GM18505 (cell line): ENCODE results near the gene CTDSP2.

Experiments
- ATAC-seq: cut with Tn5 transposase; IDR thresholded peaks from one replicate; pipeline ENCODE4 v1.9.1; 2021; ENCODE audit not compliant: unreplicated experiment
- POLR2A ChIP-seq: IDR thresholded peaks from 4 replicates; pipeline ENCODE4 v1.6.1; 2011; ENCODE audit warnings: borderline replicate concordance; ENCODE audit not compliant: insufficient read depth, insufficient read length; ENCODE audit errors: extremely low read depth

The CTDSP2 gene

GRCh38 chr12:57803319-57803893, 43.1 kb downstream of the CTDSP2 start:
- ATAC-seq = no peak
- no peak for TF ChIP-seq POLR2A

GRCh38 chr12:57802607-57803006, 43.9 kb downstream of the CTDSP2 start:
- TF ChIP-seq POLR2A = no peak
- no peak for ATAC-seq

GRCh38 chr12:57800965-57801364, 45.6 kb downstream of the CTDSP2 start:
- no peak for TF ChIP-seq POLR2A
- no peak for ATAC-seq

- TF ChIP-seq POLR2A = no peak
- ATAC-seq = no peak
Measured at GRCh38 chr12:57797933-57798332, 48.6 kb downstream of the CTDSP2 start.

GRCh38 chr12:57796996-57797395, 49.5 kb downstream of the CTDSP2 start:
- no peak for TF ChIP-seq POLR2A
- no peak for ATAC-seq

GRCh38 chr12:57795354-57795753, 51.2 kb downstream of the CTDSP2 start:
- no peak for TF ChIP-seq POLR2A
- no peak for ATAC-seq

GRCh38 chr12:57793920-57794319, 52.6 kb downstream of the CTDSP2 start:
- ATAC-seq = no peak
- TF ChIP-seq POLR2A = no peak

- ATAC-seq = no peak
- no peak for TF ChIP-seq POLR2A
Measured at GRCh38 chr12:57783861-57784260, 62.7 kb downstream of the CTDSP2 start.

- no peak for TF ChIP-seq POLR2A
- ATAC-seq = no peak
Measured at GRCh38 chr12:57783466-57783801, 63.1 kb downstream of the CTDSP2 start.

GRCh38 chr12:57782608-57783465, 63.7 kb downstream of the CTDSP2 start, which contains the start of gene TSFM:
Gene TSFM (plus strand): TSS chr12:57782787. CDS start chr12:57782802, 15 bp downstream.
- TF ChIP-seq POLR2A = peak; percentile 90
- peak; percentile 88 for ATAC-seq

- no peak for TF ChIP-seq POLR2A
- no peak for ATAC-seq
Measured at GRCh38 chr12:57782243-57782607, 64.3 kb downstream of the CTDSP2 start.

- no peak for TF ChIP-seq POLR2A
- ATAC-seq = no peak
Measured at GRCh38 chr12:57781801-57782200, 64.7 kb downstream of the CTDSP2 start.

- no peak for ATAC-seq
- no peak for TF ChIP-seq POLR2A
Measured at GRCh38 chr12:57781244-57781643, 65.3 kb downstream of the CTDSP2 start.

- ATAC-seq = no peak
- no peak for TF ChIP-seq POLR2A
Measured at GRCh38 chr12:57780284-57780897, 66.1 kb downstream of the CTDSP2 start.

GRCh38 chr12:57779736-57780135, 66.8 kb downstream of the CTDSP2 start:
- no peak for ATAC-seq
- no peak for TF ChIP-seq POLR2A

- ATAC-seq = no peak
- TF ChIP-seq POLR2A = no peak
Measured at GRCh38 chr12:57777911-57778310, 68.6 kb downstream of the CTDSP2 start.
